NCI-H187 (cell line): ENCODE results near the gene RNF26.
"Not testable (repeated sequence)": the region's sequence is repeated elsewhere in the genome, so short reads cannot be mapped to it uniquely, and the experiment has no call there.

ENCODE experiments used
- DNase-seq, 2 experiments: peaks; one replicate each; lab custom pipeline; 2025; lab: John Stamatoyannopoulos, UW

RNF26 gene

GRCh38 chr11:119371778-119372182, 37.5 kb downstream of the RNF26 start:
- DNase-seq: no peak

GRCh38 chr11:119372260-119373058, 38.1 kb downstream of the RNF26 start:
- DNase-seq: no peak

- no peak for DNase-seq
Observed at GRCh38 chr11:119373059-119373920, 39.0 kb downstream of the RNF26 start.

- DNase-seq: peak; percentile 32 to 60
Observed at GRCh38 chr11:119373921-119374631, 39.7 kb downstream of the RNF26 start.

GRCh38 chr11:119374632-119375336, 40.5 kb downstream of the RNF26 start:
- DNase-seq: no peak

- DNase-seq: no peak
Observed at GRCh38 chr11:119375337-119376196, 41.2 kb downstream of the RNF26 start.

GRCh38 chr11:119376197-119376847, 42.0 kb downstream of the RNF26 start:
- DNase-seq: no peak

- DNase-seq: no peak
Observed at GRCh38 chr11:119377112-119377901, 43.0 kb downstream of the RNF26 start.

- no peak for DNase-seq
Observed at GRCh38 chr11:119377961-119378667, 43.8 kb downstream of the RNF26 start.

- no peak for DNase-seq
Observed at GRCh38 chr11:119378851-119379465, 44.6 kb downstream of the RNF26 start.

GRCh38 chr11:119380160-119380826, 46.0 kb downstream of the RNF26 start:
- no peak for DNase-seq

- no peak for DNase-seq
Observed at GRCh38 chr11:119380827-119381180, 46.5 kb downstream of the RNF26 start.

GRCh38 chr11:119381181-119381988, 47.1 kb downstream of the RNF26 start, which contains the start of gene USP2:
TSS of gene USP2 (minus strand) at chr11:119381690. CDS start at chr11:119373480, 8,210 bp downstream.
- peak; percentile 83 to 88 for DNase-seq

- no peak for DNase-seq
Observed at GRCh38 chr11:119382101-119382500, 47.8 kb downstream of the RNF26 start.

- not testable (repeated sequence) for DNase-seq
Observed at GRCh38 chr11:119382513-119382912, 48.2 kb downstream of the RNF26 start.

- DNase-seq: no peak
Observed at GRCh38 chr11:119384332-119384731, 50.0 kb downstream of the RNF26 start.
